ENCODE measurements around the gene ZFP90. TPM values are rescaled to one million over a fixed set of nuclear protein-coding genes. Genes with fewer than 3 reads are reported as not detected.

Gene ZFP90
- total RNA-seq, 1 experiment from 2014 or later: 21.8 TPM

DNA sequence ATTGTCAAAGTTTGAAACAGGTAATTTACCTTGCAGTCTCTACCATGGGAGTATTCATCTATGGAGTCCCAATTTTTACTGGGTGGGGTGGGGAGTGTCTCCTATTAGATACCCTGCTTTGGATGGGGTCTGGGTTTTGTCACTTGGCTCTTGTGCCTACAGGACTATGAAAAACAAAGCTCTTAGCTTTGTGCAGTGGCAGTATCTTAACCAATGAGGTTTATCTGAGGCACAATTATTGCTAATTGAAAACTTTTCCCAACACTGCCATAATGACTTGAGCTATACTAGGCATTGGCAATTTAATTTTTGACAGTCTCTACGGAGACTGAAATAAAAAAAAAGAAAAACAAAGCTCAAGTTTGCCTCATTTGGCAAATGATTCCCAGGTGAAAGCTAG, 3.8 kb upstream of the ZFP90 start:
- intact Hi-C loops (cut with micrococcal nuclease): no loop called here
- Histone ChIP-seq H3K27me3 (ENCODE audit: insufficient read depth, low read length) (no peaks in the 10 kb centered on the region), H3K9ac (ENCODE audit: low read length) (no peak overlapping the region), H3K4me2 (ENCODE audit: low read length) (no peak overlapping the region), H3K36me3 (ENCODE audit: control insufficient read depth in 1 of 2, insufficient read depth in 2 of 2, low read length in 2 of 2) (no peaks in the 10 kb centered on the region), H3K4me1 (ENCODE audit: control insufficient read depth in 1 of 2, insufficient read depth in 2 of 2, low read length in 2 of 2) (peaks cover 6 to 16% of the 10 kb centered on the region in 2 experiments; a peak in 3 of 4 replicates), H3K9me3 (ENCODE audit: control insufficient read depth in 1 of 2, insufficient read depth in 1 of 2, low read depth in 1 of 2, low read length in 2 of 2) (peaks cover 3 to 12% of the 10 kb centered on the region in 2 experiments; a peak in 1 of 4 replicates), H3K9me2 (ENCODE audit: insufficient read depth) (no peaks in the 10 kb centered on the region), H4K20me1 (ENCODE audit: insufficient read depth) (no peaks in the 10 kb centered on the region), H3K4me3 (replicated peaks in 1 of 2; ENCODE audit: low read depth in 1 of 2, low read length in 2 of 2) (no peak overlapping the region), H3K79me2 (ENCODE audit: insufficient read depth, low read length) (no peaks in the 10 kb centered on the region), H3K27ac (ENCODE audit: low read depth, low read length) (no peak overlapping the region), H2AFZ (ENCODE audit: low read depth, low read length, poor library complexity, severe bottlenecking) (no peak overlapping the region)
- no peak for ATAC-seq
- ChIA-PET RAD21 (ENCODE audit: low non-redundant PET in 1 of 2, low total read pairs in 2 of 2, uncharacterized antibody in 2 of 2, unreplicated experiment in 2 of 2) (no interaction called here), POLR2A (no interaction called here), CTCF (interaction anchor here (1.7 kb wide), 1 partner anchor 14 kb away, joined by 7 read pairs; no protein-coding TSS in a partner anchor)
- TF ChIP-seq SP1 (IDR thresholded peaks at IDR 0.05; ENCODE audit: low read depth) (no peak), CEBPB (IDR thresholded peaks at IDR 0.05; ENCODE audit: low read depth) (no peak), EGR1 (IDR thresholded peaks at IDR 0.05; ENCODE audit: low read depth) (no peak), RAD21 (IDR thresholded peaks at IDR 0.05; ENCODE audit: low read depth) (no peak), EZH2 (IDR thresholded peaks at IDR 0.05) (no peak), SIN3A (IDR thresholded peaks at IDR 0.05; ENCODE audit: low read depth) (no peak), TCF7L2 (IDR thresholded peaks at IDR 0.05; ENCODE audit: borderline replicate concordance, extremely low read depth, insufficient read depth, insufficient read length) (no peak)
- DNase-seq (ENCODE audit: low read depth, low spot score): no peak
- BruUV-seq (replicated peaks): no TSS peak

DNA sequence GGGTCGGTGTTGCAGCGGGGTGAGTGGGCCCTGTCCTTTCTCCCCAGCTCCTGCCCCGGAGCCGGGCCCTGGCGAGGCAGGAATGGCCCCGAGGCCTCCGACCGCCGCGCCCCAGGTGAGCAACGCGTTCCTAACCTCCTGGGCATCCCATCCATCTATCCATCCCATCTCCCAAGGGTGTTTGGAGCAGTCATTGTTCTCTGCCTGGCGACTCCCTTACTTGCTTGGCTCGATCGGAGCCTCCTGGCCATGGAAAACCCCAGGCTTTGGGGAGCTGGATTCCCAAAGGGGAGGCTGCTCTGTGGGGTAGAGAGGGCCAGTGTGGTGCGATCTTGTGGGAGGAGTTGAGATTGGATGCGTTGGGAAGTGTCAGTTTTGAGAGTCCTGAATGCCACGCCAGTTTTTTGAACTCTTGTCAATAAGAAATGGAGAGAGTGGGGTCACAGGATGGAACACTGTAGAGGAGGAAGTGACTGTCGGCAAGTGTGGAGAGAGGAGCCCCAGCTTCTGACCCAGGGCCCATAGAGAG, 684 bp downstream of the ZFP90 start:
- Histone ChIP-seq H3K4me3 (replicated peaks in 1 of 2; ENCODE audit: low read depth in 1 of 2, low read length in 2 of 2) (peak overlapping the region; percentile 71 to 88), H3K4me1 (ENCODE audit: control insufficient read depth in 1 of 2, insufficient read depth in 2 of 2, low read length in 2 of 2) (peaks cover 2 to 13% of the 10 kb centered on the region in 2 experiments; a peak in 3 of 4 replicates), H3K9ac (ENCODE audit: low read length) (peak overlapping the region; percentile 71), H4K20me1 (ENCODE audit: insufficient read depth) (no peaks in the 10 kb centered on the region), H3K79me2 (ENCODE audit: insufficient read depth, low read length) (no peaks in the 10 kb centered on the region), H3K4me2 (ENCODE audit: low read length) (peak overlapping the region; percentile 99), H3K9me3 (ENCODE audit: control insufficient read depth in 1 of 2, insufficient read depth in 1 of 2, low read depth in 1 of 2, low read length in 2 of 2) (no peaks in the 10 kb centered on the region; a peak in 1 of 4 replicates), H2AFZ (ENCODE audit: low read depth, low read length, poor library complexity, severe bottlenecking) (no peak overlapping the region), H3K36me3 (ENCODE audit: control insufficient read depth in 1 of 2, insufficient read depth in 2 of 2, low read length in 2 of 2) (peaks cover 0 to 4% of the 10 kb centered on the region in 2 experiments; a peak in 2 of 4 replicates), H3K27me3 (ENCODE audit: insufficient read depth, low read length) (no peaks in the 10 kb centered on the region), H3K27ac (ENCODE audit: low read depth, low read length) (no peak overlapping the region; the same call in 1 of the 2 replicates), H3K9me2 (ENCODE audit: insufficient read depth) (no peaks in the 10 kb centered on the region)
- RAD21 ChIA-PET (ENCODE audit: low non-redundant PET in 1 of 2, low total read pairs in 2 of 2, uncharacterized antibody in 2 of 2, unreplicated experiment in 2 of 2): no interaction called here
- DNase-seq (ENCODE audit: low read depth, low spot score): no peak
- BruUV-seq (replicated peaks): no TSS peak
- CTCF ChIA-PET: interaction anchor here (1.0 kb wide), 1 partner anchor 19 kb away, joined by 3 read pairs; no protein-coding TSS in a partner anchor
- ATAC-seq: peak; percentile 48
- POLR2A ChIA-PET: interaction anchor here (0.7 kb wide), 1 partner anchor 16 kb away, joined by 3 read pairs; no protein-coding TSS in a partner anchor
- no peak for TF ChIP-seq CBX3 (IDR thresholded peaks at IDR 0.05; ENCODE audit: low read depth)
- TF ChIP-seq EGR1 (IDR thresholded peaks at IDR 0.05; ENCODE audit: low read depth): no peak
- TF ChIP-seq, protein P1, sequence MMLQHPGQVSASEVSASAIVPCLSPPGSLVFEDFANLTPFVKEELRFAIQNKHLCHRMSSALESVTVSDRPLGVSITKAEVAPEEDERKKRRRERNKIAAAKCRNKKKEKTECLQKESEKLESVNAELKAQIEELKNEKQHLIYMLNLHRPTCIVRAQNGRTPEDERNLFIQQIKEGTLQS (IDR thresholded peaks at IDR 0.05): no peak
- TF ChIP-seq YY1 (IDR thresholded peaks at IDR 0.05; ENCODE audit: extremely low read depth, insufficient replicate concordance, low read depth, low read length): no peak
- no peak for TF ChIP-seq POLR2AphosphoS5 (IDR thresholded peaks at IDR 0.05; ENCODE audit: low read depth, low read length)
- no peak for TF ChIP-seq CEBPB (IDR thresholded peaks at IDR 0.05; ENCODE audit: low read depth)
- TF ChIP-seq SIN3A (IDR thresholded peaks at IDR 0.05; ENCODE audit: low read depth): no peak
- no peak for TF ChIP-seq ELF1 (IDR thresholded peaks at IDR 0.05; ENCODE audit: borderline replicate concordance, low read depth)
- TF ChIP-seq, protein P2, sequence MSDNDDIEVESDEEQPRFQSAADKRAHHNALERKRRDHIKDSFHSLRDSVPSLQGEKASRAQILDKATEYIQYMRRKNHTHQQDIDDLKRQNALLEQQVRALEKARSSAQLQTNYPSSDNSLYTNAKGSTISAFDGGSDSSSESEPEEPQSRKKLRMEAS (IDR thresholded peaks at IDR 0.05): no peak
- no peak for TF ChIP-seq ZNF274 (IDR thresholded peaks at IDR 0.05; ENCODE audit: low read depth, low read length)
- TF ChIP-seq TCF7L2 (IDR thresholded peaks at IDR 0.05; ENCODE audit: borderline replicate concordance, extremely low read depth, insufficient read depth, insufficient read length): no peak
- no peak for TF ChIP-seq POLR2A (IDR thresholded peaks at IDR 0.05; ENCODE audit: borderline replicate concordance, extremely low read depth, insufficient read depth, insufficient read length)
- TF ChIP-seq ZFX (IDR thresholded peaks at IDR 0.05): no peak
- TF ChIP-seq RAD21 (IDR thresholded peaks at IDR 0.05; ENCODE audit: low read depth): no peak
- intact Hi-C loops (cut with micrococcal nuclease): no loop called here
